HCT116 (cell line): ENCODE measurements around the gene FLRT1. TPM values are rescaled to one million over a fixed set of nuclear protein-coding genes. Genes with fewer than 3 reads are reported as not detected.

Source experiments
- ATAC-seq: fragments of 200-7000 bp; cut with Tn5 transposase; 2 replicates; pipeline ENCODE4 v1.9.1; 2020; ENCODE audit warnings: mild to moderate bottlenecking, moderate library complexity
- BruUV-seq: library from RNA; stranded (reverse); fragments of 400-500 nt; replicated peaks from 2 replicates; lab custom pipeline; 2021; lab: Mats Ljungman, UMichigan
- CTCF ChIA-PET: fragments of 300-600 bp; sonication (Branson Sonifier 250); formaldehyde crosslinking; loops from one replicate; lab custom pipeline; 2021; ENCODE audit warnings: antibody characterized with exemption; lab: Charles Lee
- POLR2A ChIA-PET: fragments of 300-600, 350-600 bp; sonication (Branson Sonifier 250); formaldehyde crosslinking; loops from one replicate; lab custom pipeline; 2021; ENCODE audit warnings: antibody characterized with exemption; lab: Charles Lee
- RAD21 ChIA-PET, 2 experiments: fragments of 300-600 bp; sonication (Branson Sonifier 250); formaldehyde crosslinking; loops; one replicate each; lab custom pipeline; 2023; ENCODE audit warnings: low total read pairs in 2 of 2; ENCODE audit not compliant: uncharacterized antibody in 2 of 2, unreplicated experiment in 2 of 2, low non-redundant PET in 1 of 2; lab: Charles Lee
- DNase-seq: peaks from one replicate; pipeline ENCODE4 v3.0.0-alpha.2; 2010; ENCODE audit warnings: low read depth, low spot score
- H2AFZ ChIP-seq: fragments of 200-600 bp; shearing (Covaris generic), sonication (generic); 2 replicates; pipeline ENCODE4 v1.6.1; 2017; ENCODE audit warnings: low read depth, mixed run types, mixed read lengths, antibody characterized with exemption, low read length; ENCODE audit not compliant: poor library complexity, severe bottlenecking
- H3K27ac ChIP-seq: 2 replicates; pipeline ENCODE4 v1.5.1; 2012; ENCODE audit warnings: low read depth, low read length
- H3K27me3 ChIP-seq: fragments of 200-600 bp; sonication (generic); 2 replicates; pipeline ENCODE4 v1.6.1; 2016; ENCODE audit warnings: mixed run types, low read length, mixed read lengths; ENCODE audit not compliant: insufficient read depth
- H3K36me3 ChIP-seq, 2 experiments: fragments of 200-500 bp in 1 of 2; fragments of 200-600 bp in 1 of 2; sonication (Bioruptor generic) in 1 of 2; sonication (generic) in 1 of 2; 2 replicates each; pipeline versions ENCODE4 v1.5.1 to v1.6.1; 2014 to 2016; ENCODE audit warnings: low read length in 2 of 2, inconsistent platforms in 1 of 2, mixed read lengths in 1 of 2, mixed run types in 1 of 2; ENCODE audit not compliant: insufficient read depth in 2 of 2, control insufficient read depth in 1 of 2
- H3K4me1 ChIP-seq, 2 experiments: fragments of 200-600 bp in 1 of 2; sonication (generic) in 1 of 2; 2 replicates each; pipeline versions ENCODE4 v1.5.1 to v1.6.1; 2012 to 2017; ENCODE audit warnings: low read length in 2 of 2, inconsistent platforms in 1 of 2, mild to moderate bottlenecking in 1 of 2, mixed read lengths in 1 of 2, mixed run types in 1 of 2, moderate library complexity in 1 of 2; ENCODE audit not compliant: insufficient read depth in 2 of 2, control insufficient read depth in 1 of 2
- H3K4me2 ChIP-seq: fragments of 200-600 bp; sonication (generic); 2 replicates; pipeline ENCODE4 v1.6.1; 2017; ENCODE audit warnings: mixed run types, low read length, mixed read lengths
- H3K4me3 ChIP-seq, 2 experiments: fragments of 200-600 bp in 1 of 2; sonication (generic) in 1 of 2; replicated peaks in 1 of 2; 2 replicates each; pipeline ENCODE4 v1.5.1; 2011 to 2016; ENCODE audit warnings: low read length in 2 of 2, control low read depth in 1 of 2, low read depth in 1 of 2, mild to moderate bottlenecking in 1 of 2, mixed read lengths in 1 of 2, mixed run types in 1 of 2
- H3K79me2 ChIP-seq: fragments of 200-600 bp; sonication (generic); 2 replicates; pipeline ENCODE4 v1.6.1; 2017; ENCODE audit warnings: mild to moderate bottlenecking, mixed run types, low read length, moderate library complexity, mixed read lengths; ENCODE audit not compliant: insufficient read depth
- H3K9ac ChIP-seq: fragments of 200-600 bp; sonication (generic); 2 replicates; pipeline ENCODE4 v1.6.1; 2016; ENCODE audit warnings: low read length, mixed read lengths
- H3K9me2 ChIP-seq: fragments of 200-600 bp; sonication (generic), shearing (Covaris generic); 2 replicates; pipeline ENCODE4 v1.6.1; 2017; ENCODE audit warnings: mixed run types, mild to moderate bottlenecking, moderate library complexity; ENCODE audit not compliant: insufficient read depth
- H3K9me3 ChIP-seq, 2 experiments: fragments of 200-500 bp in 1 of 2; fragments of 200-600 bp in 1 of 2; sonication (Bioruptor generic) in 1 of 2; sonication (generic) in 1 of 2; 2 replicates each; pipeline ENCODE4 v1.6.1; 2014 to 2017; ENCODE audit warnings: low read length in 2 of 2, mixed read lengths in 2 of 2, inconsistent platforms in 1 of 2, low read depth in 1 of 2, mild to moderate bottlenecking in 1 of 2, mixed run types in 1 of 2, moderate library complexity in 1 of 2; ENCODE audit not compliant: control insufficient read depth in 1 of 2, insufficient read depth in 1 of 2
- H4K20me1 ChIP-seq: fragments of 200-600 bp; sonication (generic), shearing (Covaris generic); 2 replicates; pipeline ENCODE4 v1.6.1; 2017; ENCODE audit warnings: mixed run types, mild to moderate bottlenecking, moderate library complexity; ENCODE audit not compliant: insufficient read depth
- CBX3 ChIP-seq: IDR thresholded peaks from 2 replicates; pipeline ENCODE4 v1.6.1; 2012; ENCODE audit warnings: low read depth
- CEBPB ChIP-seq: IDR thresholded peaks from 2 replicates; pipeline ENCODE4 v1.6.1; 2012; ENCODE audit warnings: low read depth
- EGR1 ChIP-seq: IDR thresholded peaks from 2 replicates; pipeline ENCODE4 v1.6.1; 2012; ENCODE audit warnings: low read depth
- POLR2AphosphoS5 ChIP-seq: IDR thresholded peaks from 2 replicates; pipeline ENCODE4 v1.6.1; 2011; ENCODE audit warnings: mild to moderate bottlenecking, low read depth, low read length, moderate library complexity
- RAD21 ChIP-seq: IDR thresholded peaks from 2 replicates; pipeline ENCODE4 v1.6.1; 2012; ENCODE audit warnings: low read depth, mild to moderate bottlenecking
- YY1 ChIP-seq: IDR thresholded peaks from 2 replicates; pipeline ENCODE4 v1.6.1; 2011; ENCODE audit warnings: low read length, low read depth, moderate library complexity, mild to moderate bottlenecking; ENCODE audit not compliant: insufficient replicate concordance; ENCODE audit errors: extremely low read depth
- ZNF274 ChIP-seq: fragments of 200-500 bp; sonication (Bioruptor generic); IDR thresholded peaks from 2 replicates; pipeline ENCODE4 v1.6.1; 2014; ENCODE audit warnings: mild to moderate bottlenecking, low read depth, low read length, inconsistent platforms
- intact Hi-C: fragments of 100-400 bp; cut with micrococcal nuclease; formaldehyde crosslinking; loops from 2 replicates; pipeline ENCODE4 v1.10.0; 2022
- total RNA-seq: library from RNA; stranded (reverse); gene quantifications from one replicate; pipeline ENCODE4 v1.2.1, GENCODE V29; 2021; ENCODE audit not compliant: unreplicated experiment
- TF ChIP-seq, protein P1 (sequence below): IDR thresholded peaks from 2 replicates; pipeline ENCODE4 v1.6.1; 2012
- TF ChIP-seq, protein P2 (sequence below): IDR thresholded peaks from 2 replicates; pipeline ENCODE4 v1.6.1; 2012; ENCODE audit warnings: low read depth
- TF ChIP-seq, protein P3 (sequence below): IDR thresholded peaks from 2 replicates; pipeline ENCODE4 v1.6.1; 2012

The FLRT1 gene
- total RNA-seq, 1 experiment from 2014 or later: 0.15 TPM

DNA sequence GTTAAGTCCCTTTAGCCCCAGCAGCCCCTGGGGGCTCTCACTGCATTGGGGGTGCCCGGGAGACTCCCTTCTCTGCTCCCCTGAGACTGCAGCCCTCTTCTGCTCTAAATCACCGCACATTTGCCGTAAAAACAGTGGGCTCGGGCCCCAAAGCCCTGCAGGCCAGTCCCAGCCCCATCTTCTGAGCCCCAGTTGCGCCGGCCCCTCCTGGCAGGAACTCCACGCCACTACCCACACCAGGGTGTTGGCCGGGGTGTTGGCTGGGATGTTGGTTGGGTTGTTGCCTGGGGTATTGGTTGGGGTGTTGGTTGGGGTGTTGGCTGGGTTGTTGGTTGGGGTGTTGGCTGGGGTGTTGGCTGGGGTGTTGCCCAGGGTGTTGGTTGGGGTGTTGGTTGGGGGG is 26.0 kb upstream of the FLRT1 start:
- CTCF ChIA-PET: no interaction called here
- Histone ChIP-seq H3K36me3 (no peaks in the 10 kb centered on the region; a peak in 1 of 4 replicates), H2AFZ (no peak overlapping the region), H3K4me3 (no peak overlapping the region), H3K4me2 (no peak overlapping the region), H3K4me1 (peaks cover 18 to 32% of the 10 kb centered on the region in 2 experiments), H4K20me1 (no peaks in the 10 kb centered on the region), H3K9me2 (no peaks in the 10 kb centered on the region), H3K27ac (no peak overlapping the region), H3K9me3 (peaks cover 0 to 9% of the 10 kb centered on the region in 2 experiments; a peak in 1 of 4 replicates), H3K9ac (no peak overlapping the region), H3K27me3 (no peaks in the 10 kb centered on the region), H3K79me2 (no peaks in the 10 kb centered on the region)
- POLR2A ChIA-PET: no interaction called here
- RAD21 ChIA-PET: no interaction called here
- no peak for ATAC-seq
- intact Hi-C loops: loop anchor here (10.0 kb wide), 1 partner anchor 135 kb away; no protein-coding TSS in a partner anchor
- no TSS peak for BruUV-seq
- no peak for DNase-seq
- TF ChIP-seq CBX3 (no peak), RAD21 (no peak), CEBPB (no peak), ZNF274 (no peak)
- TF ChIP-seq, protein P1, sequence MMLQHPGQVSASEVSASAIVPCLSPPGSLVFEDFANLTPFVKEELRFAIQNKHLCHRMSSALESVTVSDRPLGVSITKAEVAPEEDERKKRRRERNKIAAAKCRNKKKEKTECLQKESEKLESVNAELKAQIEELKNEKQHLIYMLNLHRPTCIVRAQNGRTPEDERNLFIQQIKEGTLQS: no peak
- TF ChIP-seq, protein P2, sequence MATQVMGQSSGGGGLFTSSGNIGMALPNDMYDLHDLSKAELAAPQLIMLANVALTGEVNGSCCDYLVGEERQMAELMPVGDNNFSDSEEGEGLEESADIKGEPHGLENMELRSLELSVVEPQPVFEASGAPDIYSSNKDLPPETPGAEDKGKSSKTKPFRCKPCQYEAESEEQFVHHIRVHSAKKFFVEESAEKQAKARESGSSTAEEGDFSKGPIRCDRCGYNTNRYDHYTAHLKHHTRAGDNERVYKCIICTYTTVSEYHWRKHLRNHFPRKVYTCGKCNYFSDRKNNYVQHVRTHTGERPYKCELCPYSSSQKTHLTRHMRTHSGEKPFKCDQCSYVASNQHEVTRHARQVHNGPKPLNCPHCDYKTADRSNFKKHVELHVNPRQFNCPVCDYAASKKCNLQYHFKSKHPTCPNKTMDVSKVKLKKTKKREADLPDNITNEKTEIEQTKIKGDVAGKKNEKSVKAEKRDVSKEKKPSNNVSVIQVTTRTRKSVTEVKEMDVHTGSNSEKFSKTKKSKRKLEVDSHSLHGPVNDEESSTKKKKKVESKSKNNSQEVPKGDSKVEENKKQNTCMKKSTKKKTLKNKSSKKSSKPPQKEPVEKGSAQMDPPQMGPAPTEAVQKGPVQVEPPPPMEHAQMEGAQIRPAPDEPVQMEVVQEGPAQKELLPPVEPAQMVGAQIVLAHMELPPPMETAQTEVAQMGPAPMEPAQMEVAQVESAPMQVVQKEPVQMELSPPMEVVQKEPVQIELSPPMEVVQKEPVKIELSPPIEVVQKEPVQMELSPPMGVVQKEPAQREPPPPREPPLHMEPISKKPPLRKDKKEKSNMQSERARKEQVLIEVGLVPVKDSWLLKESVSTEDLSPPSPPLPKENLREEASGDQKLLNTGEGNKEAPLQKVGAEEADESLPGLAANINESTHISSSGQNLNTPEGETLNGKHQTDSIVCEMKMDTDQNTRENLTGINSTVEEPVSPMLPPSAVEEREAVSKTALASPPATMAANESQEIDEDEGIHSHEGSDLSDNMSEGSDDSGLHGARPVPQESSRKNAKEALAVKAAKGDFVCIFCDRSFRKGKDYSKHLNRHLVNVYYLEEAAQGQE: no peak

DNA sequence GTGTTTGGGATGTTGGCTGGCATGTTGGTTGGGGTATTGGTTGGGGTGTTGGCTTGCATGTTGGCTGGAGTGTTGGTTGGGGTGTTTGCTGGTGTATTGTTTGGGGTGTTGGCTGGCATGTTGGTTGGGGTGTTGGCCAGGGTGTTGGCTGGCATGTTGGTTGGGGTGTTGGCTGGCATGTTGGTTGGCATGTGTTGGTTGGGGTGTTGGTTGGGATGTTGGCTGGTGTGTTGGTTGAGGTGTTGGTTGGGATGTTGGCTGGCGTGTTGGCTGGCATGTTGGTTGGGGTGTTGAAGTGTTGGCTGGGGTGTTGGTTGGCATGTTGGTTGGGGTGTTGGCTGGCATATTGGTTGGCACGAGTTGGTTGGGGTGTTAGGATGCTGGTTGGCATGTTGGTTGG is 24.9 kb upstream of the FLRT1 start:
- no peak overlapping the region for H3K9ac ChIP-seq
- no peak overlapping the region for H3K4me3 ChIP-seq
- ChIA-PET CTCF (no interaction called here), POLR2A (no interaction called here), RAD21 (no interaction called here)
- peaks cover 0 to 9% of the 10 kb centered on the region in 2 experiments; a peak in 1 of 4 replicates for H3K9me3 ChIP-seq
- ATAC-seq (no peak), DNase-seq (no peak)
- H3K79me2 ChIP-seq: no peaks in the 10 kb centered on the region
- no peaks in the 10 kb centered on the region for H3K27me3 ChIP-seq
- no TSS peak for BruUV-seq
- no peak overlapping the region for H2AFZ ChIP-seq
- no peaks in the 10 kb centered on the region for H4K20me1 ChIP-seq
- no peak overlapping the region for H3K27ac ChIP-seq
- H3K4me2 ChIP-seq: no peak overlapping the region
- no peaks in the 10 kb centered on the region for H3K9me2 ChIP-seq
- H3K4me1 ChIP-seq: peaks cover 18 to 27% of the 10 kb centered on the region in 2 experiments
- intact Hi-C loops: no loop called here
- no peaks in the 10 kb centered on the region; a peak in 1 of 4 replicates for H3K36me3 ChIP-seq
- TF ChIP-seq, protein P2: no peak
- no peak for TF ChIP-seq YY1
- no peak for TF ChIP-seq POLR2AphosphoS5
- no peak for TF ChIP-seq CEBPB
- TF ChIP-seq EGR1: no peak
- TF ChIP-seq, protein P3, sequence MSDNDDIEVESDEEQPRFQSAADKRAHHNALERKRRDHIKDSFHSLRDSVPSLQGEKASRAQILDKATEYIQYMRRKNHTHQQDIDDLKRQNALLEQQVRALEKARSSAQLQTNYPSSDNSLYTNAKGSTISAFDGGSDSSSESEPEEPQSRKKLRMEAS: no peak
